ENCODE results near the gene RESP18. TPM values are rescaled to one million over a fixed set of nuclear protein-coding genes. Genes with fewer than 3 reads are reported as not detected.

The RESP18 gene
- total and polyA plus RNA-seq, 2 of the 4 experiments (the other 2 are of a cell fraction) = not detected

DNA sequence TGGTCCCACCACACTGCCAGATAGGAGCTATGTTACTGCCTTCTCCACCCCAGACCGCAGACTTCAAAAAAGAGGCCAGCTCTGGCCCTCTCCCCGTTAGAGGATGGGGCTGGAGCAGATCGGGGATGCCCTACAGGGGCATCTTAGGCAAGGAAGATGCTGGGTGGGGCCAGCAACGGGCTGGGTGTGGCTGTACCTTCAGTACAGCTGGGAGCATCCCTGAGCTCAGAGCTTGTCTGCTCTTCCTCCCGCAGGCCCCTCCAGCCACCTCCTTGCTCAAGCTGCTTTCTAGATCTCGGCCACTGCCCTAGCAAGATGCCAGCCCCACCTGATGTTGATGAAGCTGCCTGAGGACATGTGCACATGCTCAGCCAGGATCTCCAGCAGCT, 33.2 kb downstream of the RESP18 start:
- TF ChIP-seq, protein P1, sequence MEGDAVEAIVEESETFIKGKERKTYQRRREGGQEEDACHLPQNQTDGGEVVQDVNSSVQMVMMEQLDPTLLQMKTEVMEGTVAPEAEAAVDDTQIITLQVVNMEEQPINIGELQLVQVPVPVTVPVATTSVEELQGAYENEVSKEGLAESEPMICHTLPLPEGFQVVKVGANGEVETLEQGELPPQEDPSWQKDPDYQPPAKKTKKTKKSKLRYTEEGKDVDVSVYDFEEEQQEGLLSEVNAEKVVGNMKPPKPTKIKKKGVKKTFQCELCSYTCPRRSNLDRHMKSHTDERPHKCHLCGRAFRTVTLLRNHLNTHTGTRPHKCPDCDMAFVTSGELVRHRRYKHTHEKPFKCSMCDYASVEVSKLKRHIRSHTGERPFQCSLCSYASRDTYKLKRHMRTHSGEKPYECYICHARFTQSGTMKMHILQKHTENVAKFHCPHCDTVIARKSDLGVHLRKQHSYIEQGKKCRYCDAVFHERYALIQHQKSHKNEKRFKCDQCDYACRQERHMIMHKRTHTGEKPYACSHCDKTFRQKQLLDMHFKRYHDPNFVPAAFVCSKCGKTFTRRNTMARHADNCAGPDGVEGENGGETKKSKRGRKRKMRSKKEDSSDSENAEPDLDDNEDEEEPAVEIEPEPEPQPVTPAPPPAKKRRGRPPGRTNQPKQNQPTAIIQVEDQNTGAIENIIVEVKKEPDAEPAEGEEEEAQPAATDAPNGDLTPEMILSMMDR (conservative IDR thresholded peaks at IDR 0.05; ENCODE audit: low read depth, low read length) = no peak
- TF ChIP-seq CHD1 (IDR thresholded peaks at IDR 0.05; ENCODE audit: low read depth, low read length) (no peak), MAFK (IDR thresholded peaks at IDR 0.05; ENCODE audit: low read depth, low read length) (no peak), FOS (IDR thresholded peaks at IDR 0.05; ENCODE audit: low read depth, low read length) (no peak), RAD21 (IDR thresholded peaks at IDR 0.05; ENCODE audit: low read length) (no peak), BHLHE40 (IDR thresholded peaks at IDR 0.05; ENCODE audit: low read depth, low read length) (no peak), NFE2L2 (IDR thresholded peaks at IDR 0.05; ENCODE audit: low read depth, low read length) (no peak), SMC3 (IDR thresholded peaks at IDR 0.05; ENCODE audit: low read depth, low read length) (no peak), MAZ (IDR thresholded peaks at IDR 0.05; ENCODE audit: borderline replicate concordance, low read depth, low read length) (no peak), POLR2A (IDR thresholded peaks at IDR 0.05; ENCODE audit: low read depth, low read length) (no peak), RCOR1 (IDR thresholded peaks at IDR 0.05; ENCODE audit: insufficient replicate concordance, low read length) (no peak), CEBPB (IDR thresholded peaks at IDR 0.05; ENCODE audit: low read depth, low read length) (no peak), MXI1 (IDR thresholded peaks at IDR 0.05; ENCODE audit: borderline replicate concordance, low read depth, low read length) (no peak), RFX5 (IDR thresholded peaks at IDR 0.05; ENCODE audit: low read depth, low read length) (no peak)
- TF ChIP-seq, protein P2, sequence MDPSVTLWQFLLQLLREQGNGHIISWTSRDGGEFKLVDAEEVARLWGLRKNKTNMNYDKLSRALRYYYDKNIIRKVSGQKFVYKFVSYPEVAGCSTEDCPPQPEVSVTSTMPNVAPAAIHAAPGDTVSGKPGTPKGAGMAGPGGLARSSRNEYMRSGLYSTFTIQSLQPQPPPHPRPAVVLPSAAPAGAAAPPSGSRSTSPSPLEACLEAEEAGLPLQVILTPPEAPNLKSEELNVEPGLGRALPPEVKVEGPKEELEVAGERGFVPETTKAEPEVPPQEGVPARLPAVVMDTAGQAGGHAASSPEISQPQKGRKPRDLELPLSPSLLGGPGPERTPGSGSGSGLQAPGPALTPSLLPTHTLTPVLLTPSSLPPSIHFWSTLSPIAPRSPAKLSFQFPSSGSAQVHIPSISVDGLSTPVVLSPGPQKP (IDR thresholded peaks at IDR 0.05; ENCODE audit: borderline replicate concordance, low read depth, low read length) = no peak
- TF ChIP-seq, protein P3, sequence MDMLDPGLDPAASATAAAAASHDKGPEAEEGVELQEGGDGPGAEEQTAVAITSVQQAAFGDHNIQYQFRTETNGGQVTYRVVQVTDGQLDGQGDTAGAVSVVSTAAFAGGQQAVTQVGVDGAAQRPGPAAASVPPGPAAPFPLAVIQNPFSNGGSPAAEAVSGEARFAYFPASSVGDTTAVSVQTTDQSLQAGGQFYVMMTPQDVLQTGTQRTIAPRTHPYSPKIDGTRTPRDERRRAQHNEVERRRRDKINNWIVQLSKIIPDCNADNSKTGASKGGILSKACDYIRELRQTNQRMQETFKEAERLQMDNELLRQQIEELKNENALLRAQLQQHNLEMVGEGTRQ (IDR thresholded peaks at IDR 0.05; ENCODE audit: low read depth, low read length) = no peak
- in situ Hi-C loops (cut with MboI; ENCODE audit: low sequenced_read_pairs) (loop anchor here (5.0 kb wide), 1 partner anchor 127 kb away; the partner anchor contains the start of gene SLC23A3), dilution Hi-C loops (cut with HindIII; ENCODE audit: low sequenced_read_pairs, unreplicated experiment) (no loop called here), intact Hi-C loops (cut with micrococcal nuclease) (loop anchor here (5.0 kb wide), 2 partner anchors 233 to 242 kb away; no protein-coding TSS in a partner anchor)
- no peak overlapping the region for H3K18ac ChIP-seq (ENCODE audit: low read depth, low read length)
- no peak overlapping the region for H2BK5ac ChIP-seq (ENCODE audit: low read depth, low read length, poor library complexity, severe bottlenecking)
- H2BK120ac ChIP-seq (ENCODE audit: low read depth, low read length) = no peak overlapping the region
- DNase-seq (no peak), ATAC-seq (ENCODE audit: low read depth) (no peak)
- H3K56ac ChIP-seq (ENCODE audit: extremely low read depth, insufficient read depth, low read length) = no peak overlapping the region
- ChIA-PET CTCF (interaction anchor here (0.6 to 1.4 kb wide), 3 partner anchors 12 to 36 kb away, joined by 3 read pairs; no protein-coding TSS in a partner anchor), POLR2A (ENCODE audit: unreplicated experiment) (no interaction called here)
- H2AK9ac ChIP-seq (replicated peaks; ENCODE audit: low read depth, low read length, poor library complexity) = peak overlapping the region; percentile 67
- peaks cover 4% of the 10 kb centered on the region for H3K36me3 ChIP-seq (ENCODE audit: control insufficient read depth, insufficient read depth, low read length)
- no peaks in the 10 kb centered on the region for H3K9me1 ChIP-seq (ENCODE audit: insufficient read depth, low read length)
- H4K20me1 ChIP-seq (ENCODE audit: insufficient read depth, low read length) = no peaks in the 10 kb centered on the region
- no peak overlapping the region for H3K23ac ChIP-seq (ENCODE audit: low read depth, low read length)
- no peak overlapping the region for H2AK5ac ChIP-seq (ENCODE audit: low read depth, low read length)
- WGBS, 2 experiments (ENCODE audit: extremely low coverage in 2 of 2, insufficient read length in 1 of 2) = no CpG with 5 or more reads among the region's 6 CpGs
- H3K9me3 ChIP-seq (ENCODE audit: control insufficient read depth, insufficient read depth, low read length) = no peaks in the 10 kb centered on the region
- no peak overlapping the region for H3K4me2 ChIP-seq (ENCODE audit: low read depth, low read length)
- H3K4ac ChIP-seq (ENCODE audit: low read depth, low read length) = no peak overlapping the region
- no peak overlapping the region; a peak in 1 of 4 replicates for H4K8ac ChIP-seq (ENCODE audit: low read depth in 2 of 2, low read length in 2 of 2)
- no peaks in the 10 kb centered on the region for H3K27me3 ChIP-seq (ENCODE audit: control insufficient read depth, insufficient read depth, low read length)
- no peak overlapping the region for H3K27ac ChIP-seq (ENCODE audit: insufficient read depth, low read length)
- H2BK15ac ChIP-seq (ENCODE audit: low read depth, low read length) = no peak overlapping the region
- H4K5ac ChIP-seq (ENCODE audit: low read depth, low read length) = no peak overlapping the region
- peaks cover 5% of the 10 kb centered on the region; the same call in 1 of the 2 replicates for H3K4me1 ChIP-seq (ENCODE audit: control insufficient read depth, insufficient read depth, low read length)
- H3K79me1 ChIP-seq (ENCODE audit: low read depth in 1 of 2, low read length in 2 of 2) = no peaks in the 10 kb centered on the region
- no peak overlapping the region for H3K4me3 ChIP-seq (ENCODE audit: insufficient read depth, low read depth, low read length)
- no TSS peak for BruUV-seq (replicated peaks)
- no peak overlapping the region for H2BK20ac ChIP-seq (ENCODE audit: low read depth, low read length)
- H4K91ac ChIP-seq (ENCODE audit: insufficient read depth, low read depth, low read length) = peak overlapping the region; percentile 44; the same call in 1 of the 2 replicates
- no peak overlapping the region for H3K9ac ChIP-seq (ENCODE audit: low read depth, low read length)
- peak overlapping the region; percentile 89 for H2AFZ ChIP-seq (replicated peaks; ENCODE audit: low read length, poor library complexity)
- H3K14ac ChIP-seq (replicated peaks; ENCODE audit: low read depth, low read length) = no peak overlapping the region

Data from IMR-90 (cell line).